Astrocyte (in vitro differentiated cells and primary cell): Measurements from ENCODE around the gene KIF1A. TPM values are rescaled to one million over a fixed set of nuclear protein-coding genes. Genes with fewer than 3 reads are reported as not detected.

Experiments
- DNase-seq: peaks from one replicate; pipeline ENCODE4 v3.0.0-alpha.2; 2010; ENCODE audit warnings: low read depth
- FAIRE-seq: peaks from 2 replicates; lab custom pipeline; 2011; peaks lifted over from hg19 to GRCh38; lab: Jason Lieb, UNC
- H2AFZ ChIP-seq: 2 replicates; pipeline ENCODE4 v1.6.0; 2012; ENCODE audit warnings: low read depth, low read length, inconsistent platforms
- H3K27ac ChIP-seq: 2 replicates; pipeline ENCODE4 v1.5.1; 2011; ENCODE audit warnings: low read depth, low read length, inconsistent platforms
- H3K27me3 ChIP-seq: 2 replicates; pipeline ENCODE4 v1.6.0; 2011; ENCODE audit warnings: low read length, inconsistent platforms; ENCODE audit not compliant: insufficient read depth
- H3K36me3 ChIP-seq: 2 replicates; pipeline ENCODE4 v1.5.1; 2011; ENCODE audit warnings: low read length, inconsistent platforms; ENCODE audit not compliant: insufficient read depth
- H3K4me1 ChIP-seq: 2 replicates; pipeline ENCODE4 v1.5.1; 2011; ENCODE audit warnings: low read length, inconsistent platforms; ENCODE audit not compliant: insufficient read depth
- H3K4me2 ChIP-seq: 2 replicates; pipeline ENCODE4 v1.6.0; 2012; ENCODE audit warnings: low read length, inconsistent platforms
- H3K4me3 ChIP-seq: 2 replicates; pipeline ENCODE4 v1.5.1; 2011; ENCODE audit warnings: low read depth, mild to moderate bottlenecking, low read length, inconsistent platforms; ENCODE audit not compliant: insufficient read depth
- H3K79me2 ChIP-seq: 2 replicates; pipeline ENCODE4 v1.6.0; 2012; ENCODE audit warnings: mild to moderate bottlenecking, low read length, inconsistent platforms; ENCODE audit not compliant: insufficient read depth
- H3K9ac ChIP-seq: 2 replicates; pipeline ENCODE4 v1.6.0; 2012; ENCODE audit warnings: mild to moderate bottlenecking, low read length, inconsistent platforms
- H3K9me3 ChIP-seq: 2 replicates; pipeline ENCODE4 v1.5.1; 2012; ENCODE audit warnings: low read depth, mild to moderate bottlenecking, low read length, inconsistent platforms; ENCODE audit not compliant: insufficient read depth
- H4K20me1 ChIP-seq: 2 replicates; pipeline ENCODE4 v1.6.0; 2012; ENCODE audit warnings: low read length, inconsistent platforms; ENCODE audit not compliant: insufficient read depth
- H3K27ac Mint-ChIP-seq: one replicate; pipeline ENCODE4 v1.8.0; 2021; ENCODE audit warnings: mild to moderate bottlenecking, mixed read lengths; ENCODE audit not compliant: unreplicated experiment
- H3K27me3 Mint-ChIP-seq: one replicate; pipeline ENCODE4 v1.8.0; 2021; ENCODE audit warnings: low read depth, mixed read lengths; ENCODE audit not compliant: unreplicated experiment
- H3K36me3 Mint-ChIP-seq: one replicate; pipeline ENCODE4 v1.8.0; 2021; ENCODE audit warnings: low read depth, mixed read lengths; ENCODE audit not compliant: unreplicated experiment
- H3K4me1 Mint-ChIP-seq: one replicate; pipeline ENCODE4 v1.8.0; 2021; ENCODE audit warnings: low read depth, mixed read lengths; ENCODE audit not compliant: unreplicated experiment
- H3K4me3 Mint-ChIP-seq: one replicate; pipeline ENCODE4 v1.8.0; 2021; ENCODE audit warnings: mild to moderate bottlenecking, moderate library complexity, mixed read lengths; ENCODE audit not compliant: unreplicated experiment
- H3K9me3 Mint-ChIP-seq: one replicate; pipeline ENCODE4 v1.8.0; 2021; ENCODE audit warnings: mild to moderate bottlenecking, mixed read lengths; ENCODE audit not compliant: unreplicated experiment
- EZH2 ChIP-seq: IDR thresholded peaks from 2 replicates; pipeline ENCODE4 v1.6.1; 2012; ENCODE audit warnings: mild to moderate bottlenecking, low read length, inconsistent platforms; ENCODE audit not compliant: insufficient read depth
- total RNA-seq: library from RNA; stranded (reverse); gene quantifications from 2 replicates; pipeline ENCODE4 v1.2.1, GENCODE V29; 2021
- TF ChIP-seq, protein P1 (sequence below): IDR thresholded peaks from 2 replicates; pipeline ENCODE4 v1.5.1; 2011; ENCODE audit warnings: low read depth, mild to moderate bottlenecking, inconsistent platforms, low read length, moderate library complexity; ENCODE audit not compliant: insufficient read depth

The KIF1A gene
- total RNA-seq, 1 donor from 2014 or later = 51.2 TPM

GRCh38 chr2:240737512-240737911, 82.5 kb downstream of the KIF1A start:
- no peaks in the 10 kb centered on the region for H3K79me2 ChIP-seq
- no peak for TF ChIP-seq EZH2
- TF ChIP-seq, protein P1, sequence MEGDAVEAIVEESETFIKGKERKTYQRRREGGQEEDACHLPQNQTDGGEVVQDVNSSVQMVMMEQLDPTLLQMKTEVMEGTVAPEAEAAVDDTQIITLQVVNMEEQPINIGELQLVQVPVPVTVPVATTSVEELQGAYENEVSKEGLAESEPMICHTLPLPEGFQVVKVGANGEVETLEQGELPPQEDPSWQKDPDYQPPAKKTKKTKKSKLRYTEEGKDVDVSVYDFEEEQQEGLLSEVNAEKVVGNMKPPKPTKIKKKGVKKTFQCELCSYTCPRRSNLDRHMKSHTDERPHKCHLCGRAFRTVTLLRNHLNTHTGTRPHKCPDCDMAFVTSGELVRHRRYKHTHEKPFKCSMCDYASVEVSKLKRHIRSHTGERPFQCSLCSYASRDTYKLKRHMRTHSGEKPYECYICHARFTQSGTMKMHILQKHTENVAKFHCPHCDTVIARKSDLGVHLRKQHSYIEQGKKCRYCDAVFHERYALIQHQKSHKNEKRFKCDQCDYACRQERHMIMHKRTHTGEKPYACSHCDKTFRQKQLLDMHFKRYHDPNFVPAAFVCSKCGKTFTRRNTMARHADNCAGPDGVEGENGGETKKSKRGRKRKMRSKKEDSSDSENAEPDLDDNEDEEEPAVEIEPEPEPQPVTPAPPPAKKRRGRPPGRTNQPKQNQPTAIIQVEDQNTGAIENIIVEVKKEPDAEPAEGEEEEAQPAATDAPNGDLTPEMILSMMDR = no peak
- Mint-ChIP-seq H3K27me3 (peaks cover 25% of the 10 kb centered on the region), H3K4me1 (no peaks in the 10 kb centered on the region), H3K27ac (no peak overlapping the region), H3K4me3 (no peak overlapping the region), H3K36me3 (peaks cover 3% of the 10 kb centered on the region), H3K9me3 (no peaks in the 10 kb centered on the region)
- DNase-seq = no peak
- no peaks in the 10 kb centered on the region for H3K4me1 ChIP-seq
- no peak overlapping the region for H3K4me2 ChIP-seq
- no peak overlapping the region for H3K4me3 ChIP-seq
- no peaks in the 10 kb centered on the region for H3K27me3 ChIP-seq
- no peak for FAIRE-seq
- H4K20me1 ChIP-seq = no peaks in the 10 kb centered on the region
- H3K9me3 ChIP-seq = no peaks in the 10 kb centered on the region
- H3K9ac ChIP-seq = no peak overlapping the region
- H3K36me3 ChIP-seq = no peaks in the 10 kb centered on the region
- no peak overlapping the region for H2AFZ ChIP-seq
- H3K27ac ChIP-seq = no peak overlapping the region

GRCh38 chr2:240736281-240737250, 83.5 kb downstream of the KIF1A start:
- DNase-seq = no peak
- H3K4me1 Mint-ChIP-seq = no peaks in the 10 kb centered on the region
- Histone ChIP-seq H3K9ac (no peak overlapping the region), H3K36me3 (no peaks in the 10 kb centered on the region), H2AFZ (no peak overlapping the region), H3K4me1 (no peaks in the 10 kb centered on the region), H3K27ac (no peak overlapping the region), H4K20me1 (no peaks in the 10 kb centered on the region), H3K79me2 (no peaks in the 10 kb centered on the region), H3K27me3 (no peaks in the 10 kb centered on the region), H3K4me2 (no peak overlapping the region), H3K4me3 (no peak overlapping the region), H3K9me3 (no peaks in the 10 kb centered on the region)
- no peak for FAIRE-seq
- H3K4me3 Mint-ChIP-seq = no peak overlapping the region
- no peaks in the 10 kb centered on the region for H3K9me3 Mint-ChIP-seq
- no peak overlapping the region for H3K27ac Mint-ChIP-seq
- TF ChIP-seq EZH2 = no peak
- TF ChIP-seq, protein P1 = no peak
- H3K36me3 Mint-ChIP-seq = no peaks in the 10 kb centered on the region
- H3K27me3 Mint-ChIP-seq = peaks cover 16% of the 10 kb centered on the region

GRCh38 chr2:240735476-240735875, 84.5 kb downstream of the KIF1A start:
- DNase-seq = no peak
- no peak overlapping the region for H3K4me3 Mint-ChIP-seq
- no peaks in the 10 kb centered on the region for H3K9me3 Mint-ChIP-seq
- H3K4me1 Mint-ChIP-seq = peaks cover 1% of the 10 kb centered on the region
- Histone ChIP-seq H3K36me3 (no peaks in the 10 kb centered on the region), H3K27me3 (peaks cover 2% of the 10 kb centered on the region), H3K9ac (no peak overlapping the region), H3K27ac (no peak overlapping the region), H3K79me2 (no peaks in the 10 kb centered on the region), H3K4me2 (no peak overlapping the region), H2AFZ (no peak overlapping the region), H3K9me3 (no peaks in the 10 kb centered on the region), H3K4me1 (no peaks in the 10 kb centered on the region), H4K20me1 (no peaks in the 10 kb centered on the region), H3K4me3 (no peak overlapping the region)
- TF ChIP-seq, protein P1 = no peak
- no peak for TF ChIP-seq EZH2
- no peaks in the 10 kb centered on the region for H3K36me3 Mint-ChIP-seq
- no peak overlapping the region for H3K27ac Mint-ChIP-seq
- FAIRE-seq = no peak
- H3K27me3 Mint-ChIP-seq = peaks cover 12% of the 10 kb centered on the region
